Muscle of leg (tissue), 11 donors: Measurements from ENCODE around the gene DFFB. TPM values are rescaled to one million over a fixed set of nuclear protein-coding genes. Genes with fewer than 3 reads are reported as not detected.
A peak's percentile ranks its signal among the peaks of the same experiment; 100 is the strongest.

ENCODE experiments used
- DNase-seq: peaks from one replicate; pipeline ENCODE4 v3.0.0; 2013
- H3K27ac ChIP-seq: one replicate; pipeline ENCODE4 v1.5.1; 2013; ENCODE audit warnings: mild to moderate bottlenecking, low read length, control low read depth
- H3K27me3 ChIP-seq: one replicate; pipeline ENCODE4 v1.6.1; 2013; ENCODE audit warnings: low read length; ENCODE audit not compliant: control insufficient read depth, insufficient read depth
- H3K36me3 ChIP-seq: one replicate; pipeline ENCODE4 v1.6.1; 2013; ENCODE audit warnings: low read length; ENCODE audit not compliant: control insufficient read depth, insufficient read depth
- H3K4me1 ChIP-seq: one replicate; pipeline ENCODE4 v1.6.1; 2013; ENCODE audit warnings: low read length; ENCODE audit not compliant: control insufficient read depth, insufficient read depth
- H3K4me3 ChIP-seq: one replicate; pipeline ENCODE4 v1.5.1; 2013; ENCODE audit warnings: low read length, control low read depth
- H3K9me3 ChIP-seq: replicated peaks from 2 replicates; pipeline ENCODE4 v1.6.1; 2013; ENCODE audit warnings: low read depth, low read length; ENCODE audit not compliant: control insufficient read depth
- WGBS: methylation state at CpG from one replicate; pipeline ENCODE4 v1.1.5; 2013; ENCODE audit warnings: missing lambda C conversion rate; ENCODE audit not compliant: insufficient coverage; 5-methylcytosine and 5-hydroxymethylcytosine counted together
- polyA plus RNA-seq, 8 donors: library from polyadenylated mRNA; unstranded; fragments of 120-200 nt; gene quantifications; one replicate each; pipeline versions ENCODE4 v1.2.1 to v1.2.3, GENCODE V29; 2013; ENCODE audit warnings: inconsistent platforms in 1 of 8, low replicate concordance in 1 of 8; ENCODE audit not compliant: insufficient read length in 8 of 8, insufficient read depth in 1 of 8
- total RNA-seq: library from RNA; stranded (reverse); fragments of 120-200 nt; gene quantifications from one replicate; pipeline ENCODE4 v1.2.4, GENCODE V29; 2013

The DFFB gene
- total and polyA plus RNA-seq, 9 donors: 4.3 to 6.8 (median 5.1) TPM

DNA sequence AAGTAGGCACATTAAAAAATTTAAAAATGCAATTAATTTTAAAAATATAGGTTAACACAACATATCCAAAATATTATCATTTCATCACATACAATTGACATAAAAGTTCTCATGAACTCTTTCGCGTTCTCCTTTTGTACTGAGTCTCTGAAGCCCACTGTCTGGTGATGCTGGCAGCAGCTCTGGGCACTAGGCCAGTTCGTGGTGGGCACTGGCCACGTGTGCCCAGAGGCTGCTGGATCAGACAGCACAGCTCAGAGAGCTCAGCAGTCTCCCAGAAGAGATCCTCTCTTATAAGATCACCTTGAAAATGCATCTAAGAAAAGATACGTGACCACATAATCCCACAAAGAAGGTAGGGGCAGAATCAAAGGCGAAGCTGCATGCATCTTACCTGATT, 10.2 kb upstream of the DFFB start:
- no peak overlapping the region for H3K4me3 ChIP-seq
- no peaks in the 10 kb centered on the region for H3K4me1 ChIP-seq
- H3K36me3 ChIP-seq: peaks cover 44% of the 10 kb centered on the region
- no peak overlapping the region for H3K27ac ChIP-seq
- no peak for DNase-seq
- 90% methylated on average over 4 of the region's 6 CpGs for WGBS
- H3K27me3 ChIP-seq: no peaks in the 10 kb centered on the region
- no peaks in the 10 kb centered on the region for H3K9me3 ChIP-seq

- Histone ChIP-seq H3K27me3 (no peaks in the 10 kb centered on the region), H3K36me3 (peaks cover 28% of the 10 kb centered on the region), H3K4me3 (no peak overlapping the region), H3K27ac (no peak overlapping the region), H3K4me1 (peaks cover 3% of the 10 kb centered on the region), H3K9me3 (no peaks in the 10 kb centered on the region)
- 77% methylated on average over 7 of the region's 12 CpGs for WGBS
- no peak for DNase-seq
These were observed 6.4 kb upstream of the DFFB start for GRCh38 chr1:3850857-3851256.

GRCh38 chr1:3851292-3851691, 6.0 kb upstream of the DFFB start:
- H3K36me3 ChIP-seq: peaks cover 28% of the 10 kb centered on the region
- no peaks in the 10 kb centered on the region for H3K27me3 ChIP-seq
- H3K27ac ChIP-seq: no peak overlapping the region
- no peaks in the 10 kb centered on the region for H3K9me3 ChIP-seq
- peaks cover 7% of the 10 kb centered on the region for H3K4me1 ChIP-seq
- WGBS: 100% methylated on average over 3 of the region's 6 CpGs
- H3K4me3 ChIP-seq: no peak overlapping the region
- no peak for DNase-seq

GRCh38 chr1:3852091-3852490, 5.2 kb upstream of the DFFB start:
- DNase-seq: no peak
- 90% methylated on average over 10 of the region's 12 CpGs for WGBS
- no peak overlapping the region for H3K4me3 ChIP-seq
- no peak overlapping the region for H3K27ac ChIP-seq
- H3K36me3 ChIP-seq: peaks cover 23% of the 10 kb centered on the region
- H3K27me3 ChIP-seq: no peaks in the 10 kb centered on the region
- H3K9me3 ChIP-seq: no peaks in the 10 kb centered on the region
- H3K4me1 ChIP-seq: peaks cover 9% of the 10 kb centered on the region

DNA sequence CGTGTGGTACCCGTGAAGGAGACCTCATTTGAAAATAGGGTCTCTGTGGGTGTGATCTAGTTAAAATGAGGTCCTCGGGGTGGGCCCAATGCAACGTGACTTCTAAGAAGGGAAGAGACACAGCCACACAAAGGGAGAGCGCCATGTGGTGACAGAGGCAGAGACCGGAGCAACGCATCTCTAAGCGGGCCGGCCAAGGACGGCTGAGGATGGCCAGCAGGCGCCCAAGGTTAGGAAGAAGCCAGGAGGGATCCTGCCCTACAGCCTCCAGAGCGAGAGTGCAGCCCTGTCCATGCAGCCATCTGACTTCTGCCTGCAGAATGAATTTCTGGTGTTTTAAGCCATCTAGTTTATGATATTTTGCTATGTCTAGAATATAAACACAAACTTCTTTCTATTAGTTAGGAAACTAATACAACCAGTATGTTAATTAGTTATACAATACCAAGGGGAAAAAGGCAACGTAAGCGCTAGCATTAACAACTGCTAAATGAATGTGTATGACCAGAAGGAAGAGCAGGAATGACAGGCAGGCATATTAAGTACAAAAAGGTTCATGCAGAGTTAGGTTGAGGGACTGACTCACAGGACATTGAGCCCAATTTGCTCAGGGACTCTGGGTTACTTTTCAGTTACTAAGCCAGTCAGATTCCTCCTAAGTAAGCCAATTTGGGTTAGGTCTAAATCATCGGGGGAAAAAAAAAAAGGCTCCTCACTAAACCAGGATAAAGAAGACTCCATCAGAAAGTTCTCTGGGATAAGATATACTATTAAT, 4.4 kb upstream of the DFFB start:
- H3K4me3 ChIP-seq: no peak overlapping the region
- H3K27ac ChIP-seq: no peak overlapping the region
- 66% methylated on average over 11 of the region's 15 CpGs for WGBS
- DNase-seq: no peak
- H3K4me1 ChIP-seq: peaks cover 14% of the 10 kb centered on the region
- H3K27me3 ChIP-seq: no peaks in the 10 kb centered on the region
- peaks cover 20% of the 10 kb centered on the region for H3K36me3 ChIP-seq
- no peaks in the 10 kb centered on the region for H3K9me3 ChIP-seq

DNA sequence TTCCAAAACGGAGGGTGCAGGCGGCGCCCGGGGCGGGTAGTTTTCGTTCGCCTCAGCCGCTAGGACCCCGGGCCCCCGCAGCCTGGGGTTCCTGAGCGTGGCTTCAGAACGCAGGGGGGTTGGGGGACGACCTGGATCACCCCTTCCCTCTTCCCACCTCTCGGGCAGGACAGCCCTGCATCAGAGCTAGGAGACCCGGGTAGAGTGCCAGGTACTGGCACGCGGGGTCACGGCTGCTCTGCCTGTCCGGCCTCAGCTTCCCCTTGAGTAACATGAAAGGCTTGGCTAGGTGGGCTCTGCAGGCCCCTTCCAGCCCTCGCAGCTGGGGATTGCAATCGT, 484 bp downstream of the DFFB start:
- Histone ChIP-seq H3K27ac (peak overlapping the region; percentile 87), H3K9me3 (no peaks in the 10 kb centered on the region), H3K36me3 (peaks cover 3% of the 10 kb centered on the region), H3K4me3 (peak overlapping the region; percentile 89), H3K27me3 (no peaks in the 10 kb centered on the region), H3K4me1 (peaks cover 21% of the 10 kb centered on the region)
- DNase-seq: no peak
- WGBS: 16% methylated on average over 8 of the region's 21 CpGs

- no peaks in the 10 kb centered on the region for H3K27me3 ChIP-seq
- 43% methylated on average over 33 of the region's 34 CpGs for WGBS
- DNase-seq: peak; percentile 43
- peaks cover 21% of the 10 kb centered on the region for H3K4me1 ChIP-seq
- no peak overlapping the region for H3K27ac ChIP-seq
- H3K4me3 ChIP-seq: peak overlapping the region; percentile 89
- H3K9me3 ChIP-seq: no peaks in the 10 kb centered on the region
- peaks cover 3% of the 10 kb centered on the region for H3K36me3 ChIP-seq
These were observed 1.1 kb downstream of the DFFB start for GRCh38 chr1:3858231-3858981.

- H3K27ac ChIP-seq: peak overlapping the region; percentile 65
- no peaks in the 10 kb centered on the region for H3K27me3 ChIP-seq
- no peak overlapping the region for H3K4me3 ChIP-seq
- no peaks in the 10 kb centered on the region for H3K9me3 ChIP-seq
- WGBS: 46% methylated on average over 4 of the region's 12 CpGs
- H3K4me1 ChIP-seq: peaks cover 10% of the 10 kb centered on the region
- peak; percentile 64 for DNase-seq
- peaks cover 16% of the 10 kb centered on the region for H3K36me3 ChIP-seq
These were observed 6.1 kb downstream of the DFFB start for GRCh38 chr1:3863231-3863935.

DNA sequence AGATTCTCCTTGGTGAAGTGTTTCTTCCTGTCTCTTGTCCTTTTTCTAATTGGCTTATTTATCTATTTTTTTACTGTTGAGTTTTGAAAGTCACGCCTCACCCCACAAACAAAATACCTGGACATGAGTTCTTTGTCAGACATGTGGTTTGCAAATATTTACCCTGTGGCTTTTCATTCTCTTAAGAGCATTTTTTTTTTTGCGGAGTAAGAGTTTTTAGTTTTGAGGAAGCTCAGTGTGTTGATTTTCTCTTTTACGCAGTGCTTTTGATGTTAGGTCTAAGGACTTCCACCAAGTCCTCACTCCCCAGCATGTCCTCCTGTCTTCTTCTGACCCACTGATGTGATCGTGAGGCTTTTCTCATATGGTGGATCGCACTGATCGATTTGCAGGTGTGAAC, 7.6 kb downstream of the DFFB start:
- Histone ChIP-seq H3K36me3 (peaks cover 26% of the 10 kb centered on the region), H3K4me3 (no peak overlapping the region), H3K27ac (no peak overlapping the region), H3K27me3 (no peaks in the 10 kb centered on the region), H3K4me1 (peaks cover 8% of the 10 kb centered on the region), H3K9me3 (no peaks in the 10 kb centered on the region)
- DNase-seq: no peak
- no CpG with 5 or more reads among the region's 6 CpGs for WGBS

- Histone ChIP-seq H3K27me3 (no peaks in the 10 kb centered on the region), H3K4me3 (no peak overlapping the region), H3K9me3 (no peaks in the 10 kb centered on the region), H3K4me1 (peaks cover 8% of the 10 kb centered on the region), H3K36me3 (peaks cover 33% of the 10 kb centered on the region), H3K27ac (no peak overlapping the region)
- 30% methylated on average over 16 of the region's 18 CpGs for WGBS
- DNase-seq: no peak
These were observed 8.4 kb downstream of the DFFB start for GRCh38 chr1:3865606-3866160.
